ENCODE measurements around the gene HNRNPH2. TPM values are rescaled to one million over a fixed set of nuclear protein-coding genes. Genes with fewer than 3 reads are reported as not detected.

Gene HNRNPH2
- polyA plus RNA-seq, 1 donor (not counting 4 experiments of a cell fraction or from before 2014, with no cell fraction given) = 73.2 TPM

DNA sequence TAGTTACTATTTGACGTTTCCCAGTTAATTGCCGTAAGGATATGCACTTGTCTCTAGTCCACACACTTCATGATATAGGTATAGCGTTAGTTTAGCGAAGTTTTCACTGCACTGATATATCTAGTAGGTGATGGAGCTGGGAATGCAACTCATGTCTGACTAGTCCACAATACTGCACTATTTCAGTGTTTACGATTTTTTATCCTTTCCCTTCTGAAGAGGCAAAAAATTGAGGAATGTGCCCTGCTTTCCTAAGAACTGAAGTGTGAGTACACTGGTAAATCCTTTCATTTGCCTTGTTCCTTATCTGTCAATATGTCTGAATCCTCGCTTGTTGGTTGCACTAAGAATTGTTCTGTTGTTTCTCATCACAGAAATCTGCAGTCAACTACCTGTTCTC, 16.2 kb upstream of the HNRNPH2 start:
- peak overlapping the region; percentile 56 to 79 (median 70) for H3K4me3 ChIP-seq (ENCODE audit: control insufficient read depth in 2 of 3, extremely low read depth in 1 of 3, insufficient read depth in 2 of 3, low read depth in 1 of 3, low read length in 3 of 3)
- H3K4me2 ChIP-seq (ENCODE audit: control insufficient read depth, extremely low read depth, insufficient read depth, low read depth, low read length) = peak overlapping the region; percentile 79
- H3K9me1 ChIP-seq (ENCODE audit: control insufficient read depth, extremely low read depth, insufficient read depth, low read length) = no peaks in the 10 kb centered on the region
- H3K4me1 ChIP-seq (ENCODE audit: control insufficient read depth, extremely low read depth, insufficient read depth, low read length) = peaks cover 6% of the 10 kb centered on the region
- FAIRE-seq (no peak), DNase-seq (ENCODE audit: low read depth, low spot score) (no peak)
- no peaks in the 10 kb centered on the region for H3K27me3 ChIP-seq (ENCODE audit: control insufficient read depth, extremely low read depth, insufficient read depth, low read length)
- peak overlapping the region; percentile 86 for H3K27ac ChIP-seq (ENCODE audit: control insufficient read depth, insufficient read depth, low read length)
- peaks cover 16% of the 10 kb centered on the region for H3K79me2 ChIP-seq (ENCODE audit: control insufficient read depth, insufficient read depth, low read length)
- dilution Hi-C loops (cut with MboI; ENCODE audit: extremely low pct_ligation_motif_present, low sequenced_read_pairs) = no loop called here
- H3K9me3 ChIP-seq (ENCODE audit: control insufficient read depth, low read depth, low read length) = no peaks in the 10 kb centered on the region
- peak overlapping the region; percentile 88 for H3K9ac ChIP-seq (ENCODE audit: control insufficient read depth, extremely low read depth, insufficient read depth, low read length)
- H4K20me1 ChIP-seq (ENCODE audit: control insufficient read depth, extremely low read depth, insufficient read depth, low read length) = no peaks in the 10 kb centered on the region
- no peak overlapping the region for H2AFZ ChIP-seq (ENCODE audit: control insufficient read depth, low read length)
- peaks cover 1 to 8% of the 10 kb centered on the region in 2 experiments for H3K36me3 ChIP-seq (ENCODE audit: control insufficient read depth in 2 of 2, extremely low read depth in 1 of 2, insufficient read depth in 2 of 2, low read length in 2 of 2)
- no peak for TF ChIP-seq EZH2 (IDR thresholded peaks at IDR 0.05; ENCODE audit: low read length)
- TF ChIP-seq, protein P1, sequence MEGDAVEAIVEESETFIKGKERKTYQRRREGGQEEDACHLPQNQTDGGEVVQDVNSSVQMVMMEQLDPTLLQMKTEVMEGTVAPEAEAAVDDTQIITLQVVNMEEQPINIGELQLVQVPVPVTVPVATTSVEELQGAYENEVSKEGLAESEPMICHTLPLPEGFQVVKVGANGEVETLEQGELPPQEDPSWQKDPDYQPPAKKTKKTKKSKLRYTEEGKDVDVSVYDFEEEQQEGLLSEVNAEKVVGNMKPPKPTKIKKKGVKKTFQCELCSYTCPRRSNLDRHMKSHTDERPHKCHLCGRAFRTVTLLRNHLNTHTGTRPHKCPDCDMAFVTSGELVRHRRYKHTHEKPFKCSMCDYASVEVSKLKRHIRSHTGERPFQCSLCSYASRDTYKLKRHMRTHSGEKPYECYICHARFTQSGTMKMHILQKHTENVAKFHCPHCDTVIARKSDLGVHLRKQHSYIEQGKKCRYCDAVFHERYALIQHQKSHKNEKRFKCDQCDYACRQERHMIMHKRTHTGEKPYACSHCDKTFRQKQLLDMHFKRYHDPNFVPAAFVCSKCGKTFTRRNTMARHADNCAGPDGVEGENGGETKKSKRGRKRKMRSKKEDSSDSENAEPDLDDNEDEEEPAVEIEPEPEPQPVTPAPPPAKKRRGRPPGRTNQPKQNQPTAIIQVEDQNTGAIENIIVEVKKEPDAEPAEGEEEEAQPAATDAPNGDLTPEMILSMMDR (optimal IDR thresholded peaks at IDR 0.05 in 1 of 3, IDR thresholded peaks at IDR 0.05 in 1 of 3, conservative IDR thresholded peaks at IDR 0.05 in 1 of 3; ENCODE audit: extremely low read depth in 1 of 3, insufficient read depth in 2 of 3, low read length in 3 of 3) = no peak

DNA sequence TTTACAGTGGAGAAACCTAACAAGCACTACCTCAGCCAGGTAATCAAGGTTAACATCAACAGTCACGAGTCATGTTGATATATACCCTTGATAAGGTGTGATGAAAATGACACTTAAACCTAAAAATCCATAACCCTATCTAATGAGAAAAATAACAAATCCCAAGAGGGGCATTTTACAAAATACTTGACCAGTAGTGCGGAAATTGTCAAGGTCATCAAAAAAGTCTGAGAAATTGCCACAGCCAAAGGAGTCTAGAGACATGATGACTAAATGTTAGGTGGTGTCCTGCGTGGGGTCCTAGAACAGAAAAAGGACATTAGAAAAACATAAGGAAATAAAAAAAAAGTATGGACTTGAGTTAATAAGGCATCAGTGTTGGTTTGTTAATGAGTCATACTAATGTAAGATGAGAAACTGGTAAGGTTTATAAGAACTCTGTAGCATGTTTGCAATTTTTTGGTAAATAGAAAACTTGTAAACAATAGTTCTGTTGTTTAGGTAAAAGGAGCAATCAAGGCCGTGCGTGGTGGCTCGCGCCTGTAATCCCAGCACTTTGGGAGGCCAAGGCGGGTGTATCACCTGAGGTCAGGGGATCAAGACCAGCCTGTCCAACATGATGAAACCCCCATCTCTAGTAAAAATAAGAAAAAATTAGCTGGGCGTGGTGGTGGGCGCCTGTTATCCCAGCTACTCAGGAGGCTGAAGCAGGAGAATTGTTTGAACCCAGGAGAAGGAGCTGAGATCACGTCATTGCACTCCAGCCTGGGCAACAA, 14.3 kb upstream of the HNRNPH2 start:
- FAIRE-seq = no peak
- no peak for TF ChIP-seq EZH2 (IDR thresholded peaks at IDR 0.05; ENCODE audit: low read length)
- TF ChIP-seq, protein P1 (optimal IDR thresholded peaks at IDR 0.05 in 1 of 3, IDR thresholded peaks at IDR 0.05 in 1 of 3, conservative IDR thresholded peaks at IDR 0.05 in 1 of 3; ENCODE audit: extremely low read depth in 1 of 3, insufficient read depth in 2 of 3, low read length in 3 of 3) = no peak
- Histone ChIP-seq H3K4me3 (ENCODE audit: control insufficient read depth in 2 of 3, extremely low read depth in 1 of 3, insufficient read depth in 2 of 3, low read depth in 1 of 3, low read length in 3 of 3) (no peak overlapping the region), H3K27me3 (ENCODE audit: control insufficient read depth, extremely low read depth, insufficient read depth, low read length) (no peaks in the 10 kb centered on the region), H3K9ac (ENCODE audit: control insufficient read depth, extremely low read depth, insufficient read depth, low read length) (no peak overlapping the region), H3K36me3 (ENCODE audit: control insufficient read depth in 2 of 2, extremely low read depth in 1 of 2, insufficient read depth in 2 of 2, low read length in 2 of 2) (peaks cover 1 to 8% of the 10 kb centered on the region in 2 experiments), H3K9me1 (ENCODE audit: control insufficient read depth, extremely low read depth, insufficient read depth, low read length) (no peaks in the 10 kb centered on the region), H3K4me1 (ENCODE audit: control insufficient read depth, extremely low read depth, insufficient read depth, low read length) (peaks cover 6% of the 10 kb centered on the region), H3K27ac (ENCODE audit: control insufficient read depth, insufficient read depth, low read length) (no peak overlapping the region), H3K79me2 (ENCODE audit: control insufficient read depth, insufficient read depth, low read length) (peaks cover 16% of the 10 kb centered on the region), H3K9me3 (ENCODE audit: control insufficient read depth, low read depth, low read length) (no peaks in the 10 kb centered on the region), H3K4me2 (ENCODE audit: control insufficient read depth, extremely low read depth, insufficient read depth, low read depth, low read length) (no peak overlapping the region), H4K20me1 (ENCODE audit: control insufficient read depth, extremely low read depth, insufficient read depth, low read length) (no peaks in the 10 kb centered on the region), H2AFZ (ENCODE audit: control insufficient read depth, low read length) (no peak overlapping the region)
- dilution Hi-C loops (cut with MboI; ENCODE audit: extremely low pct_ligation_motif_present, low sequenced_read_pairs) = no loop called here
- no peak for DNase-seq (ENCODE audit: low read depth, low spot score)
